Mucosa of descending colon (tissue), 3 donors: ENCODE measurements around the gene PTPRE. TPM values are rescaled to one million over a fixed set of nuclear protein-coding genes. Genes with fewer than 3 reads are reported as not detected.

ENCODE experiments used
- ATAC-seq: fragments of 200-7000 bp; cut with Tn5 transposase; one replicate; pipeline ENCODE4 v1.9.1; 2020; ENCODE audit warnings: mild to moderate bottlenecking, moderate library complexity
- DNase-seq, 3 donors: peaks; one replicate each; pipeline ENCODE4 v3.0.0-alpha.2; 2020
- H3K36me3 ChIP-seq: fragments of 200-600 bp; one replicate; pipeline ENCODE4 v1.8.0; 2021; ENCODE audit warnings: low read depth, mild to moderate bottlenecking
- H3K4me1 ChIP-seq: fragments of 200-600 bp; one replicate; pipeline ENCODE4 v1.8.0; 2021; ENCODE audit warnings: low read depth, mild to moderate bottlenecking
- H3K4me3 ChIP-seq: fragments of 200-600 bp; one replicate; pipeline ENCODE4 v1.8.0; 2021; ENCODE audit warnings: mild to moderate bottlenecking
- H3K9me3 ChIP-seq: fragments of 200-600 bp; one replicate; pipeline ENCODE4 v1.8.0; 2021; ENCODE audit warnings: mild to moderate bottlenecking
- intact Hi-C, 2 donors: fragments of 100-400 bp; cut with DNase I in 1 of 2; cut with micrococcal nuclease in 1 of 2; formaldehyde crosslinking; loops; one replicate each; pipeline versions ENCODE4 v1.11.0 to v1.11.1; 2022; cut with DNase I, micrococcal nuclease
- total RNA-seq, 3 donors: library from RNA; stranded (reverse); fragmentation: NEBNext Ultra II Directional in 2 of 3; extraction: Animal tissue kit (Norgen Biotek cat#: 25700) in 2 of 3; gene quantifications; one replicate each; pipeline versions ENCODE4 v1.2.1 to v1.2.4, GENCODE V29; 2021 to 2023
- TF ChIP-seq, protein P1 (sequence below): fragments of 200-600 bp; IDR thresholded peaks from one replicate; pipeline ENCODE4 v1.8.0; 2022; ENCODE audit warnings: antibody characterized with exemption, mild to moderate bottlenecking
- donor health status: DM: no; HTN: no; CAD: no; lungs with moderate emphysema.
- donor health status: DM: no; HTN: no; CAD: no.
- donor health status: DM: no; HTN: yes; CAD: no.

PTPRE gene
- total RNA-seq, 3 donors from 2014 or later: 28.8 to 33.6 (median 32.5) TPM

GRCh38 chr10:127928021-127928806 is 21.3 kb downstream of the PTPRE start:
- intact Hi-C loops: no loop called here
- ATAC-seq (peak; percentile 40), DNase-seq (no peak)
- H3K4me3 ChIP-seq: no peak overlapping the region
- no peaks in the 10 kb centered on the region for H3K9me3 ChIP-seq
- TF ChIP-seq, protein P1, sequence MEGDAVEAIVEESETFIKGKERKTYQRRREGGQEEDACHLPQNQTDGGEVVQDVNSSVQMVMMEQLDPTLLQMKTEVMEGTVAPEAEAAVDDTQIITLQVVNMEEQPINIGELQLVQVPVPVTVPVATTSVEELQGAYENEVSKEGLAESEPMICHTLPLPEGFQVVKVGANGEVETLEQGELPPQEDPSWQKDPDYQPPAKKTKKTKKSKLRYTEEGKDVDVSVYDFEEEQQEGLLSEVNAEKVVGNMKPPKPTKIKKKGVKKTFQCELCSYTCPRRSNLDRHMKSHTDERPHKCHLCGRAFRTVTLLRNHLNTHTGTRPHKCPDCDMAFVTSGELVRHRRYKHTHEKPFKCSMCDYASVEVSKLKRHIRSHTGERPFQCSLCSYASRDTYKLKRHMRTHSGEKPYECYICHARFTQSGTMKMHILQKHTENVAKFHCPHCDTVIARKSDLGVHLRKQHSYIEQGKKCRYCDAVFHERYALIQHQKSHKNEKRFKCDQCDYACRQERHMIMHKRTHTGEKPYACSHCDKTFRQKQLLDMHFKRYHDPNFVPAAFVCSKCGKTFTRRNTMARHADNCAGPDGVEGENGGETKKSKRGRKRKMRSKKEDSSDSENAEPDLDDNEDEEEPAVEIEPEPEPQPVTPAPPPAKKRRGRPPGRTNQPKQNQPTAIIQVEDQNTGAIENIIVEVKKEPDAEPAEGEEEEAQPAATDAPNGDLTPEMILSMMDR: no peak
- H3K36me3 ChIP-seq: no peaks in the 10 kb centered on the region
- H3K4me1 ChIP-seq: no peaks in the 10 kb centered on the region

DNA sequence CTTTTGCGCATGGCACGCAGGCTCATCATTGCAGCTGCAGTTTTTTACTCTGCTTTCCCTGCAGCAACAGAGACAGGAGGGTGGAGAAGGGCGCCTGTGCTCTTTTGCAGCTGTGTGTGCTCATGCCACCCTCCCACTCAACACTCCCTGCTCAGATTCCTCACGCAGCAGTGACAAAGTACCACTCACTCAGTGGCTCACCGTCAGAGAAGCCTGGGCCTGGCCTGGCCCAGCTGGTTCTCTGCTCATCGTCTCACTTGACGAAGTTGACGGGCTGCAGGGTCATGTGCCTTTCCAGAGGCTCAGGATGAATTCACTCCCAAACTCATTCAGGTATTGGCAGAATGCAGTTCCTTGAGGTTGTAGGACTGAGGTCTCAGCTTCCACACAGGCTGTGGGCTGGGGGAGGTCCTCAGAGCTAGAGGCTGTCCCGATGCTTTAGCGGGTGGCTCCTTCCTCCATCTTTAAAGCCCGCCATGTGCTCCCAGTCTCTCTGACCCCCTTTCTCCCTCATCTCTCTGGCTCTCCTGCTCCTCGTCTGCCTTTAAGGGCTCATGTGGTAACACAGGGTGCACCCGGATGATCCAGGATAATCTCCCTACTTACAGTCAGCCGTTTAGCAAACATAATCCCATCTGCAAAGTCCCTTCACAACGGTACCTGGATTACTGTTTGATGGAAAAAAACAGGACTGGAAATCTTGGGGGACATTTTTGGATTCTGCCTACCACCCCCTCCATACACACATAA is 25.8 kb downstream of the PTPRE start:
- TF ChIP-seq, protein P1: no peak
- no peaks in the 10 kb centered on the region for H3K36me3 ChIP-seq
- intact Hi-C loops: no loop called here
- H3K4me1 ChIP-seq: no peaks in the 10 kb centered on the region
- H3K9me3 ChIP-seq: no peaks in the 10 kb centered on the region
- no peak overlapping the region for H3K4me3 ChIP-seq
- ATAC-seq (no peak), DNase-seq (no peak)

GRCh38 chr10:127933271-127933670 is 26.4 kb downstream of the PTPRE start:
- TF ChIP-seq, protein P1: no peak

GRCh38 chr10:127934383-127934782 is 27.5 kb downstream of the PTPRE start:
- Histone ChIP-seq H3K4me1 (no peaks in the 10 kb centered on the region), H3K4me3 (no peak overlapping the region), H3K9me3 (no peaks in the 10 kb centered on the region), H3K36me3 (no peaks in the 10 kb centered on the region)
- intact Hi-C loops: no loop called here
- DNase-seq (no peak), ATAC-seq (no peak)
- TF ChIP-seq, protein P1: no peak

More at GRCh38 chr10:127933271-127933670, 26.4 kb downstream of the PTPRE start:
- no peak for ATAC-seq
- DNase-seq: no peak
- no peaks in the 10 kb centered on the region for H3K9me3 ChIP-seq
- no peak overlapping the region for H3K4me3 ChIP-seq
- intact Hi-C loops: no loop called here
- no peaks in the 10 kb centered on the region for H3K36me3 ChIP-seq
- H3K4me1 ChIP-seq: no peaks in the 10 kb centered on the region

- intact Hi-C loops: no loop called here
- Histone ChIP-seq H3K4me3 (no peak overlapping the region), H3K4me1 (no peaks in the 10 kb centered on the region), H3K9me3 (no peaks in the 10 kb centered on the region), H3K36me3 (no peaks in the 10 kb centered on the region)
- TF ChIP-seq, protein P1: no peak
- no peak for ATAC-seq
- no peak for DNase-seq
These were observed 28.2 kb downstream of the PTPRE start for GRCh38 chr10:127935071-127935561.
